Karpas-422 (cell line): ENCODE measurements around the gene DZIP1L. TPM values are rescaled to one million over a fixed set of nuclear protein-coding genes. Genes with fewer than 3 reads are reported as not detected.

ENCODE experiments used
- total RNA-seq: library from RNA; depleted of rRNA; stranded (reverse); fragments of >200 nt; shearing (Covaris generic); gene quantifications from 2 replicates; pipeline ENCODE4 v1.2.3, GENCODE V29; 2014; ENCODE audit warnings: low replicate concordance; rRNA removed

Gene DZIP1L
- total RNA-seq, 1 experiment from 2014 or later: not detected

Other genes starting within 250 kb of the DZIP1L start
- not detected in 2 replicates for gene CLDN18, start 105.4 kb downstream of the DZIP1L start, total RNA-seq
- gene A4GNT, start 16.8 kb upstream of the DZIP1L start, total RNA-seq: not detected in 2 replicates
- 9.7 and 12.3 TPM in 2 replicates for gene DBR1, start 59.3 kb upstream of the DZIP1L start, total RNA-seq
- 22.0 and 64.0 TPM in 2 replicates for gene ARMC8, start 71.7 kb upstream of the DZIP1L start, total RNA-seq
- gene NME9, start 214.2 kb upstream of the DZIP1L start, total RNA-seq: not detected in 2 replicates
- gene MRAS, start 233.0 kb upstream of the DZIP1L start, total RNA-seq: not detected in 2 replicates